SK-N-MC (cell line): ENCODE results near the gene OGFR.
"Not testable (repeated sequence)": the region's sequence is repeated elsewhere in the genome, so short reads cannot be mapped to it uniquely, and the experiment has no call there.

Experiments
- DNase-seq: peaks from one replicate; pipeline ENCODE4 v3.0.0-alpha.2; 2011; ENCODE audit warnings: low read depth, low spot score
- H3K27ac ChIP-seq: fragments of 200-600 bp; sonication (generic); 2 replicates; pipeline ENCODE4 v1.5.1; 2016; ENCODE audit warnings: mixed run types
- H3K36me3 ChIP-seq: fragments of 200-600 bp; sonication (generic); 2 replicates; pipeline ENCODE4 v1.6.1; 2017; ENCODE audit warnings: antibody characterized with exemption, low read length, mixed read lengths; ENCODE audit not compliant: insufficient read depth
- H3K4me3 ChIP-seq: fragments of 200-600 bp; sonication (generic); 2 replicates; pipeline ENCODE4 v1.5.1; 2016
- H3K9ac ChIP-seq: fragments of 200-600 bp; sonication (generic); 2 replicates; pipeline ENCODE4 v1.8.0; 2017; ENCODE audit warnings: mixed run types, mixed read lengths; ENCODE audit not compliant: insufficient read length
- H3K9me3 ChIP-seq: fragments of 200-600 bp; sonication (generic); 2 replicates; pipeline ENCODE4 v1.6.1; 2017; ENCODE audit warnings: low read depth, mild to moderate bottlenecking, antibody characterized with exemption, low read length, moderate library complexity, mixed read lengths
- EZH2 ChIP-seq: fragments of 200-600 bp; sonication (generic); IDR thresholded peaks from one replicate; pipeline ENCODE4 v1.6.1; 2017; ENCODE audit warnings: antibody characterized with exemption
- FOXP2 ChIP-seq: optimal IDR thresholded peaks from 2 replicates; pipeline ENCODE3; 2011; ENCODE audit warnings: mild to moderate bottlenecking, moderate library complexity; ENCODE audit not compliant: insufficient read depth; ENCODE audit errors: extremely low read length, control extremely low read depth
- POLR2AphosphoS5 ChIP-seq: IDR thresholded peaks from 2 replicates; pipeline ENCODE4 v1.6.1; 2012; ENCODE audit warnings: mild to moderate bottlenecking, low read depth, low read length, borderline replicate concordance

The OGFR gene

GRCh38 chr20:62852841-62853240 is 48.2 kb downstream of the OGFR start:
- H3K27ac ChIP-seq, result no peak overlapping the region
- no peak overlapping the region for H3K9ac ChIP-seq
- TF ChIP-seq EZH2, result no peak
- TF ChIP-seq FOXP2, result no peak
- TF ChIP-seq POLR2AphosphoS5, result no peak
- H3K9me3 ChIP-seq, result no peaks in the 10 kb centered on the region
- no peak for DNase-seq
- no peak overlapping the region for H3K4me3 ChIP-seq
- H3K36me3 ChIP-seq, result peaks cover 40% of the 10 kb centered on the region

DNA sequence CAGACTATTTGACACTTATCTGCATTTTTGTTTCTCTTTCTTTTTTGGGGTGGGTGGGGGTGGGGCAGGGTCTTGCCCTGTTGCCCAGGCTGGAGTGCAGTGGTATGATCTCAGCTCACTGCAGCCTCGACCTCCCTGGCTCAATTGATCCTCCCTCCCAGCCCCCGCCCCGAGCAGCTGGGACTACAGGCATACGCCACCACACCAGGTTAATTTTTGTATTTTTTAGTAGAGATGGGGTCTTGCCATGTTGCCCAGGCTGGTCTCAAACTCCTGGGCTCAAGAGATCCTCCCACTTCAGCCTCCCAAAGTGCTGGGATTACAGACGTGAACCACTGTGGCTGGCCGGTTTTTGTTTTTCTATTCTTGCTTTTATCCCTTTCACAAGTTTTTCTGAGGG is 48.7 kb downstream of the OGFR start:
- not testable (repeated sequence) for DNase-seq, H3K27ac ChIP-seq, H3K9ac ChIP-seq, H3K4me3 ChIP-seq, H3K9me3 ChIP-seq
- H3K36me3 ChIP-seq, result peaks cover 40% of the 10 kb centered on the region

- DNase-seq, result no peak
- TF ChIP-seq POLR2AphosphoS5 (no peak), FOXP2 (no peak)
These were observed 49.5 kb downstream of the OGFR start for GRCh38 chr20:62854121-62854520.

DNA sequence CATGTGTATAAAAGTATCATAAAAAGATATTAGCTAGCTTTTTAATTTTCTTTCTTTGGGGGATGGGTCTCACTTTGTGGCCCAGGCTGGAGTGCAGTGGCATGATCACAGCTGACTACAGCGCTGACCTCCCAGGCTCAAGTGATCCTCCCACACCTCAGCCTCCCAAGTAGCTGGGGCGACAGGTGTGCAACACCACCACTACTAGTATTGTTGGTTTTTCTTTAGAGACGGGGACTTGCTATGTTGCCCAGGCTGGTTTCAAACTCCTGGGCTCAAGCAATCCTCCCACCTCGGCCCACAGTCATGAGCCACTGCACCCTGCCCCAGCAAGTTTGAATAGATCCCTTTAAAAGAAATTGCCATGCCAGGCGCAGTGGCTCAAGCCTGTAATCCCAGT is 50.5 kb downstream of the OGFR start:
- no peak overlapping the region for H3K27ac ChIP-seq
- no peak for TF ChIP-seq FOXP2
- no peak for TF ChIP-seq POLR2AphosphoS5
- no peak for DNase-seq
- no peak overlapping the region for H3K4me3 ChIP-seq
- H3K36me3 ChIP-seq, result peaks cover 45% of the 10 kb centered on the region
- H3K9me3 ChIP-seq, result no peaks in the 10 kb centered on the region
- no peak overlapping the region for H3K9ac ChIP-seq

More at GRCh38 chr20:62854121-62854520, 49.5 kb downstream of the OGFR start:
- H3K27ac ChIP-seq, result no peak overlapping the region
- H3K36me3 ChIP-seq, result peaks cover 44% of the 10 kb centered on the region
- no peak overlapping the region for H3K4me3 ChIP-seq
- no peak overlapping the region for H3K9ac ChIP-seq
- no peaks in the 10 kb centered on the region for H3K9me3 ChIP-seq

DNA sequence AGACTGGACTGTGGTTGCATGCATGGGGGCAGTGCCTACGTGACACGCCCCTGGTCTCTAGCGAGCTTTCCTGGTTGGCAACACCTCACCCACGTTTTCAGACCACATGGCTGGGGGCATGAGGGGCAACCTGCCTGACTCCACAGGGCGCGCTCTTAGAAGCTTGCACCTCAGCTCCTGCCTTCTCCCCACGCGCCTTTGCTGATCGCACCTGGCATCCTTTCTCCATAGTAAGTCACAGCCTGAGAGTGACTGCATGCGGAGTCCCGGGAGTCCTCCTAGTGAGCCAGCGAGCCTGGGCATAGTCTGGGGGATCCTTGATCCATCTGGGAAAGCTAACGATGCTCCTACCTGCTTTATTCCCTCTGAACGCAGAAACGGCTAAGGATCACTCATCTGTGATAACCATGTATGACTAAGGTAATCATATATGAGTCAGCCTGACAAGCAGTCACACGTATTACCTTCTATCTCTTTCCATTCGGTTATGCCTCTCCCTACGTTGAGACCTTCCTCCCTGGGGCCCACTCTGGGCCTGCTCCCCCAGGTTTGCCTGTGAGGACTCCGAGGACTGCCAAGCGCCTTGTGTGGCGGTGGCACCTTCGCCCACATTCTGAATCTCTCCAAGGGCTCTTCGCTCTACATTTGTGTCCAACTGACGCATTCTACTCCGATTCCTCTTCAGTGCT is 52.4 kb downstream of the OGFR start:
- Histone ChIP-seq H3K36me3 (peaks cover 44% of the 10 kb centered on the region), H3K9ac (no peak overlapping the region), H3K9me3 (no peaks in the 10 kb centered on the region), H3K4me3 (no peak overlapping the region), H3K27ac (no peak overlapping the region)
- TF ChIP-seq EZH2, result no peak
- no peak for TF ChIP-seq POLR2AphosphoS5
- no peak for TF ChIP-seq FOXP2
- no peak for DNase-seq

DNA sequence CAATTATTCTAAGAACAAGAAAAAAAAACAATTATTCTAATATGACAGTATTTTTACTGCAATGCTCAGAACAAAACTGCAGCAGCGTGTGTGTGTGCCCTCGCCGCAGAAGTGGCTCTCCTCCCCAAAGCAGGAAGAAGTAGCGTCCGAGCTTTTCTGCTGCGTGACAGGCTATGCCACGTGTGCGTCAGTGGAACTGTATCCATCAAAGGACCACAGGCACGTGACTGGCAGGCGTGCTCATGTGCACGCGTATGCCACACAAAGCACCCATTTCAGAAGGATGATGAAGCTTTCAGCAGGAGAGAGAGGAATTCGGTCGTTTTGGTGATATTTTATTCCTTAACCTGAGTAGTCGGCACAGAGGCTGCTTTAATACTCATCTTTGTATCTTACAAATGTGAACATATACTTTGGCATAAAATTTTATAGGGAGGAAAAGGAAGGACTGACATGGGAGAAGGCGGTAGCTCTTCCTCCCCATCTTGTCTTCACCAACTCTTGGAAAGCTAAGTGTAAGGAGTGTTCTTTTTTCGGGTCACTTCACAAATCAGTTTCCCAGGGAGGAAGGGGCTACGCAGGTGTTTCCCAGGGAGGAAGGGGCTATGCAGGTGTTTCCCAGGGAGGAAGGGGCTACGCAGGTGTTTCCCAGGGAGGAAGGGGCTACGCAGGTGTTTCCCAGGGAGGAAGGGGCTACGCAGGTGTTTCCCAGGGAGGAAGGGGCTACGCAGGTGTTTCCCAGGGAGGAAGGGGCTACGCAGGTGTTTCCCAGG is 53.6 kb downstream of the OGFR start:
- no peak overlapping the region for H3K4me3 ChIP-seq
- TF ChIP-seq POLR2AphosphoS5 (no peak), FOXP2 (no peak)
- no peak overlapping the region for H3K9ac ChIP-seq
- H3K9me3 ChIP-seq, result no peaks in the 10 kb centered on the region
- peaks cover 34% of the 10 kb centered on the region for H3K36me3 ChIP-seq
- no peak overlapping the region for H3K27ac ChIP-seq
- no peak for DNase-seq

GRCh38 chr20:62859721-62860120 is 55.1 kb downstream of the OGFR start:
- Histone ChIP-seq H3K4me3 (peak overlapping the region; percentile 79), H3K36me3 (peaks cover 22% of the 10 kb centered on the region), H3K27ac (no peak overlapping the region), H3K9ac (peak overlapping the region; percentile 72), H3K9me3 (0 out of 2 replicates have a peak, but pooled peaks cover 4% of the 10 kb centered on the region)
- DNase-seq, result no peak
- TF ChIP-seq POLR2AphosphoS5 (no peak), EZH2 (no peak), FOXP2 (no peak)

GRCh38 chr20:62860391-62860923 is 55.8 kb downstream of the OGFR start:
- Histone ChIP-seq H3K27ac (no peak overlapping the region), H3K9ac (peak overlapping the region; percentile 72), H3K9me3 (0 out of 2 replicates have a peak, but pooled peaks cover 4% of the 10 kb centered on the region), H3K4me3 (peak overlapping the region; percentile 79), H3K36me3 (peaks cover 17% of the 10 kb centered on the region)
- DNase-seq, result no peak
- TF ChIP-seq FOXP2 (no peak), EZH2 (no peak), POLR2AphosphoS5 (no peak)
